Adrenal gland (tissue), 12 donors: ENCODE measurements around the gene PTPN23. TPM values are rescaled to one million over a fixed set of nuclear protein-coding genes. Genes with fewer than 3 reads are reported as not detected.
"Not testable (repeated sequence)": the region's sequence is repeated elsewhere in the genome, so short reads cannot be mapped to it uniquely, and the experiment has no call there.

ENCODE experiments used
- DNase-seq, 7 donors: peaks; one replicate each; pipeline ENCODE4 v3.0.0-alpha.2; 2019 to 2020
- H3K27ac ChIP-seq, 5 donors: fragments of 200-600 bp; sonication (generic) in 4 of 5; 1 replicate in 3 of 5; 2 replicates in 2 of 5; pipeline versions ENCODE4 v1.5.1 to v1.8.0; 2016 to 2020; ENCODE audit warnings: mild to moderate bottlenecking in 1 of 5
- H3K27me3 ChIP-seq: fragments of 200-600 bp; 2 replicates; pipeline ENCODE4 v1.8.0; 2021
- H3K36me3 ChIP-seq, 2 donors: fragments of 200-600 bp; replicated peaks in 1 of 2; 1 replicate in 1 of 2; 2 replicates in 1 of 2; pipeline versions ENCODE4 v1.5.1 to v1.8.0; 2018 to 2022
- H3K4me1 ChIP-seq, 2 donors: fragments of 200-600 bp; replicated peaks in 1 of 2; 1 replicate in 1 of 2; 2 replicates in 1 of 2; pipeline versions ENCODE4 v1.5.1 to v1.8.0; 2018 to 2021
- H3K4me3 ChIP-seq, 4 donors: fragments of 200-600 bp; sonication (generic) in 3 of 4; one replicate each; pipeline ENCODE4 v1.5.1; 2016 to 2018
- H3K9me3 ChIP-seq, 3 donors: fragments of 200-600 bp; sonication (generic) in 1 of 3; replicated peaks in 1 of 3; 1 replicate in 2 of 3; 2 replicates in 1 of 3; pipeline versions ENCODE4 v1.5.1 to v1.8.0; 2016 to 2021
- POLR2A ChIP-seq, 2 donors: fragments of 450-650 bp; IDR thresholded peaks; one replicate each; pipeline ENCODE4 v1.6.1; 2017; ENCODE audit warnings: antibody characterized with exemption in 2 of 2, mild to moderate bottlenecking in 2 of 2, moderate library complexity in 1 of 2
- WGBS, 4 donors: extraction: QIAGEN DNeasy Blood & Tissue Kit in 2 of 4; methylation state at CpG; one replicate each; pipeline versions ENCODE4 v1.1.5 to v1.1.7; 2013 to 2017; 5-methylcytosine and 5-hydroxymethylcytosine counted together
- intact Hi-C, 2 donors: fragments of 100-400 bp; cut with DNase I; formaldehyde crosslinking; loops; one replicate each; pipeline versions ENCODE4 v1.14.1 to v1.15.0; 2022 to 2023
- polyA plus RNA-seq, 3 donors: library from polyadenylated mRNA; stranded (reverse); fragments of 200-250 nt in 2 of 3; fragments of 350-450 nt in 1 of 3; fragmentation: Illumina TruSeq in 1 of 3; extraction: RNeasy Lipid Tissue Mini Kit (QIAGEN cat#74804) in 1 of 3; gene quantifications; one replicate each; pipeline ENCODE4 v1.2.3, GENCODE V29; 2013 to 2014
- total RNA-seq, 9 donors: library from RNA; depleted of rRNA in 4 of 9; stranded (reverse); fragments of >200 nt in 4 of 9; fragments of 120-200 nt in 1 of 9; fragmentation: NEBNext Ultra II Directional in 1 of 9; extraction: Animal tissue kit (Norgen Biotek cat#: 25700) in 1 of 9; gene quantifications; one replicate each; pipeline versions ENCODE4 v1.1.0 to v1.2.4, GENCODE V29; 2013 to 2023
- TF ChIP-seq, protein P1 (sequence below), 6 experiments: fragments of 450-650 bp in 4 of 6; fragments of 200-600 bp in 2 of 6; sonication (generic) in 1 of 6; IDR thresholded peaks; 1 replicate in 5 of 6; 2 replicates in 1 of 6; pipeline versions ENCODE4 v1.5.1 to v1.8.0; 2016 to 2021; ENCODE audit warnings: antibody characterized with exemption in 6 of 6, mild to moderate bottlenecking in 2 of 6, moderate library complexity in 1 of 6
- donor health status: healthy with polysubstance abuse.
- donor health status: Bipolar disorder and iron deficiency.
- donor health status: DM: yes; HTN: yes; CAD: no.
- donor health status: DM: no; HTN: no; CAD: no.
- donor health status: DM: no; HTN: no; CAD: no.
- donor health status: DM: yes; HTN: yes; CAD: no.

Gene PTPN23
- total and polyA plus RNA-seq, 12 donors, result 8.4 to 70.0 (median 33.9) TPM

DNA sequence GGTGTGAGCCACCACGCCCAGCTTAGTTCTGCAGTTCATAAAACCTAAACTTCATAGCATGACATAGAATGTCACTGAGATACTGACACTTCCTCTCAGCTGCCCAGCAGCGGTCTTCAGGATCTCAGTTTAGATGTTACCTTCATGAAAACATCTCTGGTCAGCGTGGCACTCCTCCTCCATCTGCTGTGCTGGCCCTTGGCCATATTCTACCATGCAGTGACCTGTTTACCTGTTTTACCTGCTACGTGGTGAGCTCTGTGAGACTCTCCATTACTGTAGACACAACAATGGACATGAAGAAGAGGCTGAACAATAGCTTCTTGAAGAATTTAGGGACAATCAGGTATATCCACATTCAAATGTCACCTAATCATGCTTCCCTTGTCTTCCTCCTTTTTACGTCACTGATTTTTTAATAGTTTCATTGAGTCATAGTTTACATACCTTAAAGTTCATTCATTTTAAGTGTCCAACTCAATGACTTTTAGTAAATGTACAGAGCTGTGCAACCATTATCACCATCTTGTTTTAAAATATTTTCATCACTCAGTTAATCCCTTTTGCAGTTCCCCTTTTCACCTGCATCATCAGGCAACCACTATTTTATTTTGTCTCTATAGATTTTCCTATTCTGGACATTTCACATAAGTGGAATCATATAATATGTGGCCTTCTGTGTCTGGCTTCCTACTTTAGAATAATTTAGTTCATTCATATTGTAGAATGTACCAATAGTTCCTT, 32.2 kb upstream of the PTPN23 start:
- WGBS, 4 donors, result 89 to 97% (median 90%) methylated on average over 5 of the region's 5 CpGs

DNA sequence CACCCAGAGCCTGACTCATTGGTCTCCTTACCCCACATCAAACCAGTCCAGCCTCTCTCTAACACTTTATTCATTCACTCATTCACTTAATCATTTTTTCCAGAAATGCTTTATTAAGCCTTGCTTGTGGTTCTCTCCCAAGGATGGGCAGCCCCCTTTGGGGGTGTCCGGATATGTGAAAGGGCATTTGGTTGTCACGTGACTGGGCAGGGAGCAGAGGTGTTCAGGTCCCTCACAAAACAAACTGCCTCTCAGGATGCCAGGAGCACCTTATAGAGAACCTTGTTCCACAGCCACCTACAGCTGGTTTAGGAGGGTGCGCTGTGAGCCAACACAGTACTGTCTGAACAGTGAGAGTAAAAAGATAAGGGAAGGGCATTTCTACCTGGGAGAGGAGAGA, 25.8 kb upstream of the PTPN23 start:
- Histone ChIP-seq H3K9me3 (peaks cover 0 to 5% (median 0%) of the 10 kb centered on the region in 3 donors), H3K36me3 (no peaks in the 10 kb centered on the region), H3K27ac (no peak overlapping the region), H3K27me3 (no peaks in the 10 kb centered on the region), H3K4me3 (no peak overlapping the region), H3K4me1 (no peaks in the 10 kb centered on the region)
- intact Hi-C loops, result loop anchor here in 1 of 2 donors (10.0 kb wide), 1 partner anchor 640 kb away; the partner anchor contains the start of gene PRSS50
- WGBS, 4 donors, result 78 to 88% (median 81%) methylated on average over 3 of the region's 3 CpGs
- no peak for DNase-seq
- no peak for TF ChIP-seq POLR2A (IDR thresholded peaks at IDR 0.05)
- TF ChIP-seq, protein P1, sequence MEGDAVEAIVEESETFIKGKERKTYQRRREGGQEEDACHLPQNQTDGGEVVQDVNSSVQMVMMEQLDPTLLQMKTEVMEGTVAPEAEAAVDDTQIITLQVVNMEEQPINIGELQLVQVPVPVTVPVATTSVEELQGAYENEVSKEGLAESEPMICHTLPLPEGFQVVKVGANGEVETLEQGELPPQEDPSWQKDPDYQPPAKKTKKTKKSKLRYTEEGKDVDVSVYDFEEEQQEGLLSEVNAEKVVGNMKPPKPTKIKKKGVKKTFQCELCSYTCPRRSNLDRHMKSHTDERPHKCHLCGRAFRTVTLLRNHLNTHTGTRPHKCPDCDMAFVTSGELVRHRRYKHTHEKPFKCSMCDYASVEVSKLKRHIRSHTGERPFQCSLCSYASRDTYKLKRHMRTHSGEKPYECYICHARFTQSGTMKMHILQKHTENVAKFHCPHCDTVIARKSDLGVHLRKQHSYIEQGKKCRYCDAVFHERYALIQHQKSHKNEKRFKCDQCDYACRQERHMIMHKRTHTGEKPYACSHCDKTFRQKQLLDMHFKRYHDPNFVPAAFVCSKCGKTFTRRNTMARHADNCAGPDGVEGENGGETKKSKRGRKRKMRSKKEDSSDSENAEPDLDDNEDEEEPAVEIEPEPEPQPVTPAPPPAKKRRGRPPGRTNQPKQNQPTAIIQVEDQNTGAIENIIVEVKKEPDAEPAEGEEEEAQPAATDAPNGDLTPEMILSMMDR (IDR thresholded peaks at IDR 0.05), result no peak

More for the DNA sequence above, 32.2 kb upstream of the PTPN23 start:
- DNase-seq, result no peak
- Histone ChIP-seq H3K9me3 (no peaks in the 10 kb centered on the region), H3K4me3 (no peak overlapping the region), H3K27ac (no peak overlapping the region), H3K27me3 (no peaks in the 10 kb centered on the region), H3K36me3 (peaks cover 0 to 19% of the 10 kb centered on the region in 2 donors), H3K4me1 (no peaks in the 10 kb centered on the region)
- TF ChIP-seq POLR2A (IDR thresholded peaks at IDR 0.05), result no peak
- TF ChIP-seq, protein P1 (IDR thresholded peaks at IDR 0.05), result no peak
- intact Hi-C loops, result no loop called here

DNA sequence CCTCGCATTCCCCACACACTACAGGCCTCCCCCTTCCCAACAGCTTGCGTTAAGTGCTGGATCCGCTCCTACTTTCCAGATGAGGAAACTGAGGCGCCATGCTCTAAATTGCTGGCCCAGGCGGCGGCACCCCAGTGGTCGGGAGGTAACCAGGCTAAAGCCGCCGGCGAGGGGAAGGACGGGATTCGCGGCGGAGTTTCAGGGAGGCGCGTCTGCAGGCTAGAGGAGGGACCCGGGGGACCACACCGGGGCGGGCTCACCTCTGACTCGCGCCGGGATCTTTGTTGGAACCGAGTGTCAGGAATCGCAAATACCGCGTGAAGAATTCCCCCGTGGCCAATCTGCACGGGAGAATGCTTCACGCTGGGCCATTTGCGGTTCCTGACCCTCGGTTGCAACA, 24.6 kb upstream of the PTPN23 start:
- no peaks in the 10 kb centered on the region for H3K27me3 ChIP-seq
- peaks cover 0 to 10% (median 0%) of the 10 kb centered on the region in 3 donors for H3K9me3 ChIP-seq
- TF ChIP-seq POLR2A (IDR thresholded peaks at IDR 0.05), result no peak
- TF ChIP-seq, protein P1 (IDR thresholded peaks at IDR 0.05), result no peak
- intact Hi-C loops, result loop anchor here in 1 of 2 donors (10.0 kb wide), 1 partner anchor 641 kb away; the partner anchor contains the start of gene PRSS50
- H3K4me1 ChIP-seq, result no peaks in the 10 kb centered on the region
- H3K36me3 ChIP-seq, result no peaks in the 10 kb centered on the region
- DNase-seq, result no peak
- 91 to 92% (median 92%) methylated on average over 25 to 31 of the region's 31 CpGs for WGBS, 4 donors
- H3K27ac ChIP-seq, result no peak overlapping the region
- H3K4me3 ChIP-seq, result no peak overlapping the region

DNA sequence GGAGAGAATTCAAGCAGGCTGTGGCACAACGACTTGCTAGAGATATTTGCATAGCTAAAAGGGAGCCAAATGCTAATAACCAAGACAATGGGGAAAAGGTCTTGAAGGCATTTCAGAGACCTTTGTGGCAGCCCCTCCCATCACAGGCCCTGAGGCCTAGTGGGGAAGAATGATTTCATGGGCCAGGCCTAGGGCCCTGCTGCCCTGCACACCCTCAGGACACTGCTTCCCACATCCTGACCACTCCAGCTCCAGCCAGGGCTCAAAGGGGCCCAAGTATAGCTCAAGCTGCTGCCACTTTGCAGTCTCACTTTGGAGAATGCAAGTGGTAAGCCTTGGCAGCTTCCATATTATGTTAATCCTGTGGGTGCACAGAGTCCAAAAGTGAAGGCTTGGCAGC, 21.5 kb upstream of the PTPN23 start:
- 78 to 88% (median 82%) methylated on average over 1 of the region's 1 CpG for WGBS, 4 donors
- intact Hi-C loops, result loop anchor here in 1 of 2 donors (10.0 kb wide), 1 partner anchor 645 kb away; the partner anchor contains the start of gene PRSS50
- H3K4me3 ChIP-seq, result no peak overlapping the region
- peaks cover 0 to 10% (median 0%) of the 10 kb centered on the region in 3 donors for H3K9me3 ChIP-seq
- no peak for DNase-seq
- no peaks in the 10 kb centered on the region for H3K36me3 ChIP-seq
- H3K27ac ChIP-seq, result no peak overlapping the region
- H3K4me1 ChIP-seq, result no peaks in the 10 kb centered on the region
- TF ChIP-seq, protein P1 (IDR thresholded peaks at IDR 0.05), result no peak
- TF ChIP-seq POLR2A (IDR thresholded peaks at IDR 0.05), result no peak
- no peaks in the 10 kb centered on the region for H3K27me3 ChIP-seq

DNA sequence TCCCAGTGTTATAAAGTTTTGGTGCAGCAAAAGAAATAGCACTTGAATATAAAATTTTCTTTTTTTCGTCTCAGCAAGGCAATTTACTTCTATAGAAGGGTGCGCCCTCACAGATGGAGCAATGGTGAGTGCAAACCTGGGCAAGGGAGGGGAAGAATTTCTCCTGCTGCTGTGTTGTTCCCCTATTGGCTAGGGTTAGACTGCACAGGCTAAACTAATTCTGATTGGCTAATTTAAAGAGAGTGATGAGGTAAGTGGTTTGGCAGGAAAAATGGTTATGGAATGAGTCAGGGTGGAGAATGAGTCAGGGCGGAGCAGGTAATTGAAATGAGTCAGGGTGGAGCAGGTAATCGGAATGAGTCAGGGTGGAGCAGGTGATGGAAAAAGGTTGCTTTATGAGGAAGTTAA, 20.7 kb upstream of the PTPN23 start:
- DNase-seq, H3K36me3 ChIP-seq, intact Hi-C loops: not testable (repeated sequence)

More for the DNA sequence above, 20.7 kb upstream of the PTPN23 start:
- 84 to 95% (median 91%) methylated on average over 4 of the region's 4 CpGs for WGBS, 4 donors
- H3K4me3 ChIP-seq, H3K4me1 ChIP-seq, H3K27ac ChIP-seq, H3K27me3 ChIP-seq: not testable (repeated sequence)
- peaks cover 0 to 10% (median 0%) of the 10 kb centered on the region in 3 donors for H3K9me3 ChIP-seq
